Astrocyte (in vitro differentiated cells and primary cell): ENCODE measurements around the gene TRIM63.

ENCODE experiments used
- EZH2 ChIP-seq: IDR thresholded peaks from 2 replicates; pipeline ENCODE4 v1.6.1; 2012; ENCODE audit warnings: mild to moderate bottlenecking, low read length, inconsistent platforms; ENCODE audit not compliant: insufficient read depth
- TF ChIP-seq, protein P1 (sequence below): IDR thresholded peaks from 2 replicates; pipeline ENCODE4 v1.5.1; 2011; ENCODE audit warnings: low read depth, mild to moderate bottlenecking, inconsistent platforms, low read length, moderate library complexity; ENCODE audit not compliant: insufficient read depth

DNA sequence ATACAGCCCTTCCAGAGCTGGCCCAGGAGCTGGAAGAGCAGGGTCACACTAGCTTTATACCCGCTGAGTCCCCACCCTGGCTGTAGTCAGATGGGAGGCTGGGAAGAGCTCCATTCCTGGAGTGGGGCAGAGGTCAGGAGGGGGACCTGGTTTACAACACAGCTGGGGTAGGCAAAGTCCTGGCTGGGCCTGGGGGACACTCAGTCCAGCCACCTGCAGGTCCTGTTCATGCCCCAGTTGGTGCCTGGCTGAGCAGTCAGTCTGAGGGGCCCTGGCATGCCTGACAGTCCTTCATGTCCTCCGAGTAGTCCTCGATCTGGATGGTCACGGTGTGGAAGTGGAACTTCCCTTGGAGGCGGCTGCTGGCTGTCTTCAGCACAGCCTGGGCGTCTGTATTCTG is 28.5 kb downstream of the TRIM63 start:
- TF ChIP-seq, protein P1, sequence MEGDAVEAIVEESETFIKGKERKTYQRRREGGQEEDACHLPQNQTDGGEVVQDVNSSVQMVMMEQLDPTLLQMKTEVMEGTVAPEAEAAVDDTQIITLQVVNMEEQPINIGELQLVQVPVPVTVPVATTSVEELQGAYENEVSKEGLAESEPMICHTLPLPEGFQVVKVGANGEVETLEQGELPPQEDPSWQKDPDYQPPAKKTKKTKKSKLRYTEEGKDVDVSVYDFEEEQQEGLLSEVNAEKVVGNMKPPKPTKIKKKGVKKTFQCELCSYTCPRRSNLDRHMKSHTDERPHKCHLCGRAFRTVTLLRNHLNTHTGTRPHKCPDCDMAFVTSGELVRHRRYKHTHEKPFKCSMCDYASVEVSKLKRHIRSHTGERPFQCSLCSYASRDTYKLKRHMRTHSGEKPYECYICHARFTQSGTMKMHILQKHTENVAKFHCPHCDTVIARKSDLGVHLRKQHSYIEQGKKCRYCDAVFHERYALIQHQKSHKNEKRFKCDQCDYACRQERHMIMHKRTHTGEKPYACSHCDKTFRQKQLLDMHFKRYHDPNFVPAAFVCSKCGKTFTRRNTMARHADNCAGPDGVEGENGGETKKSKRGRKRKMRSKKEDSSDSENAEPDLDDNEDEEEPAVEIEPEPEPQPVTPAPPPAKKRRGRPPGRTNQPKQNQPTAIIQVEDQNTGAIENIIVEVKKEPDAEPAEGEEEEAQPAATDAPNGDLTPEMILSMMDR = no peak
- no peak for TF ChIP-seq EZH2
